ENCODE measurements around the gene GPRC5A. TPM values are rescaled to one million over a fixed set of nuclear protein-coding genes. Genes with fewer than 3 reads are reported as not detected.

Gene GPRC5A
- total and polyA plus RNA-seq, 10 of the 15 experiments (the other 5 are each of a cell fraction or from before 2014, with no cell fraction given) = 0.10 to 2.8 (median 1.1) TPM

DNA sequence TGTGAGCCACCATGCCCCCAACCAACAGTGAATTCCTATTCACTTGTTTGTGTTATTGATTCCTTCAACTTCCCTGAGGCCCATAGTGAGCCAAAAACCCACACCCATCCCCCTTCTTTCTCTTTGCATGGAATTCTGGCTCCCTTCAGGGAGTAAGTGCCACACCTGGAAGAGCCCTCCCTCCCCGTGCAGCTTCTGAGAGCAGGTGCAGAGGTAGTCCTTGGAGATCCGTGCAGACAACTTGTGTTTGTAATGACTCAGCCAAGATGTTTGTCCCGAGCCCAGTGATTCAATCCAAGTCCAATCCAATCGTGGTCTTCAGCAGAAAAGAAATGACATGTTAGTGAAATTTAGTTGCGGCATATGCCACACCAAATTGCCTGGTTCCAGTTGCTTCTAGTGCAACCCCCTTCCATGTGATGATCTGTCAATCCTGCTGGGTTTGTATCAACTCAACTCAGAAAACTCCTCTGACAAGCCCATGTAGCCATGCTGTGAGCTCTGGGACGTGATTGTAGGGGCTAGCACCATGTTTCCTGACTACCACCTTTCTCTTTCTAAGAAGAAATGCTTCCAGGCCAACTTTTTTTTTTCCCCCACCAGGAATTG is 27.5 kb downstream of the GPRC5A start:
- intact Hi-C loops (cut with micrococcal nuclease; ENCODE audit: unreplicated experiment) (no loop called here), in situ Hi-C loops (cut with MboI) (no loop called here)
- Histone ChIP-seq H3K79me2 (ENCODE audit: control insufficient read depth, insufficient read depth, low read length) (no peaks in the 10 kb centered on the region), H3K9me3 (replicated peaks; ENCODE audit: control insufficient read depth, insufficient read depth, low read length) (no peaks in the 10 kb centered on the region), H3K4me2 (ENCODE audit: control insufficient read depth, insufficient read depth) (no peak overlapping the region), H3K4me3 (no peak overlapping the region), H3K4me1 (ENCODE audit: control insufficient read depth, insufficient read depth, low read length) (no peaks in the 10 kb centered on the region), H3K36me3 (ENCODE audit: control insufficient read depth in 2 of 2, insufficient read depth in 2 of 2, low read length in 1 of 2) (no peaks in the 10 kb centered on the region), H3K9ac (ENCODE audit: control insufficient read depth, insufficient read depth, low read length) (no peak overlapping the region), H3K27me3 (replicated peaks in 1 of 2; ENCODE audit: control insufficient read depth in 2 of 2, insufficient read depth in 2 of 2, low read length in 1 of 2) (peaks cover 2 to 3% of the 10 kb centered on the region in 2 experiments; a peak in 2 of 4 replicates), H2AFZ (ENCODE audit: control insufficient read depth, low read depth, low read length) (no peak overlapping the region), H3K27ac (ENCODE audit: control insufficient read depth, insufficient read depth) (no peak overlapping the region), H4K20me1 (ENCODE audit: control insufficient read depth, insufficient read depth) (no peaks in the 10 kb centered on the region; the same call in 1 of the 2 replicates)
- SMC1A ChIA-PET (ENCODE audit: uncharacterized antibody, unreplicated experiment) = interaction anchor here (0.9 to 1.0 kb wide), 2 partner anchors 63 to 130 kb away, joined by 3 read pairs; no protein-coding TSS in a partner anchor
- no TSS peak for BruUV-seq (replicated peaks)
- no peak for TF ChIP-seq GATAD2B (conservative IDR thresholded peaks at IDR 0.05; ENCODE audit: low read depth)
- TF ChIP-seq POLR2AphosphoS5 (IDR thresholded peaks at IDR 0.05; ENCODE audit: low read length) = no peak
- TF ChIP-seq MXI1 (IDR thresholded peaks at IDR 0.05; ENCODE audit: low read depth, low read length) = no peak
- TF ChIP-seq, protein P1, sequence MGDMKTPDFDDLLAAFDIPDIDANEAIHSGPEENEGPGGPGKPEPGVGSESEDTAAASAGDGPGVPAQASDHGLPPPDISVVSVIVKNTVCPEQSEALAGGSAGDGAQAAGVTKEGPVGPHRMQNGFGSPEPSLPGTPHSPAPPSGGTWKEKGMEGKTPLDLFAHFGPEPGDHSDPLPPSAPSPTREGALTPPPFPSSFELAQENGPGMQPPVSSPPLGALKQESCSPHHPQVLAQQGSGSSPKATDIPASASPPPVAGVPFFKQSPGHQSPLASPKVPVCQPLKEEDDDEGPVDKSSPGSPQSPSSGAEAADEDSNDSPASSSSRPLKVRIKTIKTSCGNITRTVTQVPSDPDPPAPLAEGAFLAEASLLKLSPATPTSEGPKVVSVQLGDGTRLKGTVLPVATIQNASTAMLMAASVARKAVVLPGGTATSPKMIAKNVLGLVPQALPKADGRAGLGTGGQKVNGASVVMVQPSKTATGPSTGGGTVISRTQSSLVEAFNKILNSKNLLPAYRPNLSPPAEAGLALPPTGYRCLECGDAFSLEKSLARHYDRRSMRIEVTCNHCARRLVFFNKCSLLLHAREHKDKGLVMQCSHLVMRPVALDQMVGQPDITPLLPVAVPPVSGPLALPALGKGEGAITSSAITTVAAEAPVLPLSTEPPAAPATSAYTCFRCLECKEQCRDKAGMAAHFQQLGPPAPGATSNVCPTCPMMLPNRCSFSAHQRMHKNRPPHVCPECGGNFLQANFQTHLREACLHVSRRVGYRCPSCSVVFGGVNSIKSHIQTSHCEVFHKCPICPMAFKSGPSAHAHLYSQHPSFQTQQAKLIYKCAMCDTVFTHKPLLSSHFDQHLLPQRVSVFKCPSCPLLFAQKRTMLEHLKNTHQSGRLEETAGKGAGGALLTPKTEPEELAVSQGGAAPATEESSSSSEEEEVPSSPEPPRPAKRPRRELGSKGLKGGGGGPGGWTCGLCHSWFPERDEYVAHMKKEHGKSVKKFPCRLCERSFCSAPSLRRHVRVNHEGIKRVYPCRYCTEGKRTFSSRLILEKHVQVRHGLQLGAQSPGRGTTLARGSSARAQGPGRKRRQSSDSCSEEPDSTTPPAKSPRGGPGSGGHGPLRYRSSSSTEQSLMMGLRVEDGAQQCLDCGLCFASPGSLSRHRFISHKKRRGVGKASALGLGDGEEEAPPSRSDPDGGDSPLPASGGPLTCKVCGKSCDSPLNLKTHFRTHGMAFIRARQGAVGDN (IDR thresholded peaks at IDR 0.05) = no peak
- TF ChIP-seq RBBP5 (conservative IDR thresholded peaks at IDR 0.05) = no peak
- no peak for TF ChIP-seq SIX5 (IDR thresholded peaks at IDR 0.05; ENCODE audit: low read depth, low read length, severe bottlenecking)
- TF ChIP-seq, protein P2, sequence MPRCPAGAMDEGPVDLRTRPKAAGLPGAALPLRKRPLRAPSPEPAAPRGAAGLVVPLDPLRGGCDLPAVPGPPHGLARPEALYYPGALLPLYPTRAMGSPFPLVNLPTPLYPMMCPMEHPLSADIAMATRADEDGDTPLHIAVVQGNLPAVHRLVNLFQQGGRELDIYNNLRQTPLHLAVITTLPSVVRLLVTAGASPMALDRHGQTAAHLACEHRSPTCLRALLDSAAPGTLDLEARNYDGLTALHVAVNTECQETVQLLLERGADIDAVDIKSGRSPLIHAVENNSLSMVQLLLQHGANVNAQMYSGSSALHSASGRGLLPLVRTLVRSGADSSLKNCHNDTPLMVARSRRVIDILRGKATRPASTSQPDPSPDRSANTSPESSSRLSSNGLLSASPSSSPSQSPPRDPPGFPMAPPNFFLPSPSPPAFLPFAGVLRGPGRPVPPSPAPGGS (IDR thresholded peaks at IDR 0.05; ENCODE audit: borderline replicate concordance, insufficient read depth, low read depth, low read length, poor library complexity, severe bottlenecking) = no peak
- TF ChIP-seq ZBED1 (IDR thresholded peaks at IDR 0.05; ENCODE audit: borderline replicate concordance) = no peak
- DNase-seq (ENCODE audit: low read depth, low spot score) = no peak
- POLR2A ChIA-PET = interaction anchor here (0.6 kb wide), 1 partner anchor 36 kb away, joined by 4 read pairs; no protein-coding TSS in a partner anchor
- RAD21 ChIA-PET (ENCODE audit: unreplicated experiment) = interaction anchor here (1.4 kb wide), 1 partner anchor 293 kb away, joined by 3 read pairs; no protein-coding TSS in a partner anchor
- ATAC-seq = no peak
- 24% methylated on average over 6 of the region's 6 CpGs for WGBS (ENCODE audit: insufficient coverage, insufficient replicate concordance, low lambda C conversion rate, missing lambda C conversion rate)
- FAIRE-seq = no peak
- CTCF ChIA-PET = interaction anchor here (0.6 to 9.2 kb wide), 2 partner anchors 130 to 295 kb away, joined by 5 to 105 read pairs; no protein-coding TSS in a partner anchor

Measured in GM12878 (cell line).